Left cardiac atrium (tissue), 4 donors: ENCODE measurements around the gene BDH1. TPM values are rescaled to one million over a fixed set of nuclear protein-coding genes. Genes with fewer than 3 reads are reported as not detected.
"Not testable (repeated sequence)": the region's sequence is repeated elsewhere in the genome, so short reads cannot be mapped to it uniquely, and the experiment has no call there.

Experiments used
- ATAC-seq, 2 donors: fragments of 200-7000 bp; cut with Tn5 transposase; one replicate each; pipeline ENCODE4 v1.9.1; 2020; ENCODE audit warnings: mild to moderate bottlenecking in 2 of 2, moderate library complexity in 2 of 2
- DNase-seq: peaks from one replicate; pipeline ENCODE4 v3.0.0-alpha.2; 2020
- intact Hi-C, 2 donors: fragments of 100-400 bp; cut with DNase I; formaldehyde crosslinking; loops; one replicate each; pipeline versions ENCODE4 v1.14.1 to v1.15.1; 2022 to 2023
- total RNA-seq, 2 donors: library from RNA; stranded (reverse); fragmentation: NEBNext Ultra II Directional; extraction: Animal tissue kit (Norgen Biotek cat#: 25700); gene quantifications; one replicate each; pipeline ENCODE4 v1.2.1, GENCODE V29; 2021
- donor health status: DM: no; HTN: yes; CAD: no.
- donor health status: DM: no; HTN: yes; CAD: no; lungs with severe emphysema.
- donor health status: DM: yes; HTN: yes; CAD: no.
- donor health status: Dilated cardiomyopathy.

The BDH1 gene
- total RNA-seq, 2 donors from 2014 or later = 29.9 to 31.4 TPM

DNA sequence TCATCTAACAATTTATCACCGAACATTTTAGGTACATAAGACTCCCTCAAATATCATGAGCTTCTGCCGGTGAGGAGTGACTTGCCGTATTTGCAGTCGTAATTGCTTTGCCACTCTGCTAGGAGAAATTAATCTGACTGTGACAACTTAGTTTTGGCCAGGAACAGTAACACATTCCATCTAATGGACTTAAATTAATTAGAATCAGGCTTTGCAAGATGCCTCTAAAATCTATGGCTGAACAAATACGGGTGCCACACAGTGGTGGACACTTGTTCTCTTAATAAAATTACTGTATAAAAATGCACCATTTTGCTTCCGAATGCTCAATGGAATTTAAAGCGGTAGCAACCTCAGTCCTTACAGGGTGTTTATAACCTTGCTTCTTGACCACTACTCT lies 27.6 kb upstream of the BDH1 start:
- no peak for ATAC-seq
- DNase-seq = no peak

GRCh38 chr3:197580253-197580691 lies 24.5 kb upstream of the BDH1 start:
- no peak for DNase-seq
- ATAC-seq = no peak
- intact Hi-C loops = no loop called here

More for the DNA sequence above, 27.6 kb upstream of the BDH1 start:
- intact Hi-C loops = no loop called here

DNA sequence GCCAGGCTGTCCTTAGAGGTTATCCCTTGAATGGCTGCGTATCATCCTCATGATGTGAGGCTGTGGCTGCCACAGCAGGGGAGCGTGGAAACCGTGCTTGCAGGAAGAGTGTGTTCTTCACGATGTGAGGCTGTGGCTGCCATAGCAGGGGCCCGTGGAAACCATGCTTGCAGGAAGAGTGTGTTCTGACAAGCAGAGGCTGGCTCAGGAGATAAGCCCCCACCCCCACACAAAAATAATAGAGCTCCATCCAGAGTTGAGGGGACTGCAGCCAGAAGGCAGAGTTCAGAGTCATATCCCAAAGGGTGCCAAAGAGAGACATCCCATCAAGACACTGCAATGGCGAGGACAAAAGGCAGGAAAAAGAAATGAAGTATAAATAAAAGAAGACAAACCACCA lies 22.6 kb upstream of the BDH1 start:
- no peak for ATAC-seq
- DNase-seq = no peak
- intact Hi-C loops = no loop called here

DNA sequence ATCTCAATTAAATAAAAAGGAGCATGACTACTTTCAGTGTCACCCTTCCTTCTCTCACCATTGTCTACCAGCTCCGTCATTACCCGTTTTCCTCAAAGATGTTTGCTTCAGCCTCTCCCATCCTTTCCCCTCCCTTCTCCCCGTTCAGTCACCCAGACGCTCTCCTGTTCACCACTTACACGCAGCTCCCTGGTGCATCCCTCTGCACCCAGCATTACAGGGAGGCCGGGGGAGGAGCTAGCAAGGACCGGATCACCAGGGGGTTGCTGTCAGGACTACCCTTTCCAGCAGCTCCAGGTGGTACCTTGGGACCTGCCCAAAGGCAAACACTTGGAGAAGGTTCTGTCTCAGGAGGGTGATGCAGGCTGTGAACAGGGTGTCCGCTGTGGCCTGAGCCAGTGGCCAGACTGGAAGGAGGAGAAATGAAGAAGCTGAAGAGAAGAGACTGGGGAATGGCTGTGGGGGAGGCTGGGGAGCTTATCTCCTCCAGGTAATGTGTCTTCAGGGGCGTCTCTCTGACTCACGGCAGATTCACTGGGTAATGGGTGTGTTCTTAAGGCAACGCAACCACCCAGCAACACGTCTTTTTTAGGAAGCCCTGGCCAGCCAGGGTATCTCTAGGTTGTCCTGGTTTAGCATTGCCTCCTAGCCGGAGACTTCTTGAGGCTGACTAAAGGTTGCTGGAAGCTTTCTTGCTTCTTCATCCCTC lies 21.8 kb upstream of the BDH1 start:
- no peak for ATAC-seq
- intact Hi-C loops = no loop called here
- DNase-seq = no peak

DNA sequence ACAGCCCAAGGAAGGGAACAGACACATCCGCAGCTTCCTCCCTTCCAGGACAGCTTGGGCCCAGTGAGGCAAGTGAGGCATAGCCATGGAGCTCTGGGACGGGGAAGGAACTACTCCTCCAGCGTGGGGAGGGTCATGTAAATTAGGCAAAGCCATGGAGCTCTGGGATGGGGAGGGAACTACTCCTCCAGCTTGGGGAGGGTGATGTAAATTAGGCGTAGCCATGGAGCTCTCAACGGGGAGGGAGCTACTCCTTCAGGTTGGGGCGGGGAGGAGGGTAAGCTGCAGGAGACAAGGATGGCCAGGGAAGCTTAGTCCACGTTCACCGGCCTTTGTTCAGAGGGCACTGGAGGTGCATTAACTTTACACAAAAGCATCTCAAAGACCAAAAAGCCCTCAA lies 21.1 kb upstream of the BDH1 start:
- ATAC-seq = no peak

GRCh38 chr3:197575362-197575761 lies 19.6 kb upstream of the BDH1 start:
- DNase-seq = no peak
- ATAC-seq = no peak
- intact Hi-C loops = no loop called here

More for the DNA sequence above, 21.1 kb upstream of the BDH1 start:
- DNase-seq = no peak
- intact Hi-C loops = no loop called here

DNA sequence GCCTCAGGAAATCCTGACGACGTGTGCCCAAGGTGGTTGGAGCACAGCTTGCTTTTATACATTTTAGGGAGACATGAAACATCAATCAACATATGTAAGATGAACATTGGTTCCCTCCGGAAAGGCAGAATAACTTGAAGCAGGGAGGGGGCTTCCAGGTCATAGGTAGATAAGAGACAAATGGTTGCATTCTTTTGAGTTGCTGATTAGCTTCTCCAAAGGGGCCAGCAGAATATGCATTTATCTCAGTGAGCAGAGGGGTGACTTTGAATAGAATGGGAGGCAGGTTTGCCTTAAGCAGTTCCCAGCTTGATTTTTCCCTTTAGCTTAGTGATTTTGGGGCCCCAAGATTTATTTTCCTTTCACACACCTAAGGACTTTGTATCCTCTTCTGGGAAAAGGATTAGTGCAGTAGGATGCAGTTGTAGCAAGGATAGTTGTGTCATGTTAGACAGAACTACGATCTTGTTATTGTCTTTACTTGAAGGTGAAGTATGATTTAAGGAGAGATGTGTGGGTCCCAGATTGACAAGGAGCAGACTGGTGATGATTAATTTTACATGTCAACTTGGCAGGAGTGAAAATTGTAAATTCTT lies 18.7 kb upstream of the BDH1 start:
- DNase-seq, ATAC-seq, intact Hi-C loops: not testable (repeated sequence)

DNA sequence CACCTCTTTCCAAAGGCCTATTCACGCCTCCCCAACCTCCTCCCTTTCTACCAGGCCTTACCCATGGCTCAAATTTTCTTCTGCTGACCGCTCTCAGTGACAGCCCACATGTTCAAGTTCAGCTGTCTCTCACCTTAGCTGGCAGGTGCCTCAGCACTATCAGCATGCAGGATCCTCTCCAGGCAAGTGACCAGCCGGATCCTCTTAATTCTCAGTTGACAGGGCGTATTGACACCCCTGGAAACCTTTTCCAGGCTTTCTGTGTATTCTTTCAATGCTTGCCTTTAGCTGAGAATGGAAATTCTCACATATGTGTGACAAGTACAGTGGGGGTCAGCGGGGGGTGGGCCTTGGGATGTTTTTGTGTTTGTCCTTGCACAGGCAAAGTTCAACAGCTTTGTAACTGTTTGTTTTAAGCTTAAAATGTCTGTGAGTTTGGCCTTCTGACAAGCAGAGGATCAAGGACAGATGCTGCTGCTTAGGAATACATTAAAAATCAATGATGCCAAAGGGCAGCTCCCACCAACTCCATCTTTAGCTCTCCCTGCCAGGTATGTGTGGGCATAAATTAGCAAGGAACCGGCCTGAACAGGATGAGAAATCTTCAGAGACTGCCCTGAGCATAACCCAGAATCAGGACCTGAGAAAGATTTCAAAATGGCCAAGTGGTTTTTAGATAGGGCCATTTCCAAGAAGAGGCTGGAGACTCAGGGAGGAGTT lies 17.4 kb upstream of the BDH1 start:
- DNase-seq = no peak
- no peak for ATAC-seq
- intact Hi-C loops = no loop called here

- ATAC-seq, intact Hi-C loops: not testable (repeated sequence)
Measured at GRCh38 chr3:197571880-197572172, 16.1 kb upstream of the BDH1 start.

DNA sequence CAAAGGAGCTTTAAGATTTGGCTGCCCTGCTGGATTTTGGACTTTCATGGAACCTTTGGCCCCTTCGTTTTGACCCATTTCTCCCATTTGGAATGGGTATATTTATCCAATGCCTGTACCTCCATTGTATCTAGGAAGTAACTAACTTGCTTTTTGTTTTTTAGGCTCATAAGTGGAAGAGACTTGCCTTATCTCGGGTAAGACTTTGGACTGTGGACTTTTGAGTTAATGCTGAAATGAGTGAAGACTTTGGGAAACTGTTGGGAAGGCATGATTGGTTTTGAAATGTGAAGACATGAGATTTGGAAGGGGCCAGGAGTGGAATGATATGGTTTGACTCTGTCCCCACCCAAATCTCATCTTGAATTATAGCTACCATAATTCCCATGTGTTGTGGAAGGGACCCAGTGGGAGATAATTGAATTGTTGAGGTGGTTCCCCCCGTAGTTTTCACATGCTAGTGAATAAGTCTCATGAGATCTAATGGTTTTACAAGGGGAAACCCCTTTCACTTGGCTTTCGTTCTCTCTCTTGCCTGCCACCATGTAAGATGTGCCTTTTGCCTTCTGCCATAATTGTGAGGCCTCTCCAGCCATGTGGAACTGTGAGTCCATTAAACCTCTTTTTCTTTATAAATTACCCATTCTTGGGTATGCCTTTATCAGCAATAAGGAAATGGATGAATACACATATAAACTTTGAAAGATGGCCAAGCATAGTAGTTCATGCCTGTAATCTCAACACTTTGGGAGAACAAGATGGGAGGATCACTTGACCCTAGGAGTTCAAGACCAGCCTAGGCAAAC lies 15.5 kb upstream of the BDH1 start:
- DNase-seq, ATAC-seq, intact Hi-C loops: not testable (repeated sequence)

More at GRCh38 chr3:197571880-197572172, 16.1 kb upstream of the BDH1 start:
- DNase-seq = not testable (repeated sequence)

GRCh38 chr3:197569433-197569832 lies 13.7 kb upstream of the BDH1 start:
- ATAC-seq, intact Hi-C loops, DNase-seq: not testable (repeated sequence)

DNA sequence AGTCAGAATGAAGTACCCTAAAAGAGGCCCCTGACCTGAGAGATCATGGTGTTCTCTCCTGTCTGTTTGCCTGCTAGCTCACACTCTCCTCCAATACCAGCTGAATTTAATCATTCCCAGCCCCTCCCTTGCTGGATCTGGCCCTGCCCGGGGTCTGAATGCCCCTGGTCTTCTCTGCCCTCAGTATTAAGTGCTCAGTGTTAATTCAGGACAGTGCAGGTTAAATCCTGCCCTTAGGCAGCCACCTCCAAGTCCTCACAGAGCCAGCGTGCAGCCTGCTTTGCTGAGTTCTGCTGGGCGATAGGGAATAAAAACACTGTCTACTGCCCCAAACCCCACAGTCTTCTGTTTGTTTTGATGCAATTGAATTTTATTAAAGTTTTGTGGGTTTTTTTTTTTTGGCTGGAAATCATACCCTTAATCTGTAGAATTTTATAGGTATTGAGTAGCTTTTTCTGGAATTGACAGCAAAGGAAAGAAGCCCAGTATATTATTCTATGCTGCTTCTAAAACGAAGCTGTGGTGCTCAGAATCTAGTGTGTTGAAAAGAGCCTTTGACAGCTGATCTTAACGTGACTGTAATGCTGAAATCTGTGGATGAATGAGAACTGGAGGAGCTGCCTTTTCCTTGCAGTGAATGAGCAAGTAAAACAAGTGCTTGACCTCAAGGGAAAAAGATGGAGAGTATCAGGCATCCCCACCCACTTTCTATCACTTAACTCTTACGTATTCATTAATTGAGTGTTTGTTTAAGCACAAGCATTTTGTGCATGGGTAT lies 12.3 kb upstream of the BDH1 start:
- DNase-seq (no peak), ATAC-seq (no peak)
- intact Hi-C loops = no loop called here

- intact Hi-C loops, DNase-seq, ATAC-seq: not testable (repeated sequence)
Measured at GRCh38 chr3:197566155-197566554, 10.4 kb upstream of the BDH1 start.

DNA sequence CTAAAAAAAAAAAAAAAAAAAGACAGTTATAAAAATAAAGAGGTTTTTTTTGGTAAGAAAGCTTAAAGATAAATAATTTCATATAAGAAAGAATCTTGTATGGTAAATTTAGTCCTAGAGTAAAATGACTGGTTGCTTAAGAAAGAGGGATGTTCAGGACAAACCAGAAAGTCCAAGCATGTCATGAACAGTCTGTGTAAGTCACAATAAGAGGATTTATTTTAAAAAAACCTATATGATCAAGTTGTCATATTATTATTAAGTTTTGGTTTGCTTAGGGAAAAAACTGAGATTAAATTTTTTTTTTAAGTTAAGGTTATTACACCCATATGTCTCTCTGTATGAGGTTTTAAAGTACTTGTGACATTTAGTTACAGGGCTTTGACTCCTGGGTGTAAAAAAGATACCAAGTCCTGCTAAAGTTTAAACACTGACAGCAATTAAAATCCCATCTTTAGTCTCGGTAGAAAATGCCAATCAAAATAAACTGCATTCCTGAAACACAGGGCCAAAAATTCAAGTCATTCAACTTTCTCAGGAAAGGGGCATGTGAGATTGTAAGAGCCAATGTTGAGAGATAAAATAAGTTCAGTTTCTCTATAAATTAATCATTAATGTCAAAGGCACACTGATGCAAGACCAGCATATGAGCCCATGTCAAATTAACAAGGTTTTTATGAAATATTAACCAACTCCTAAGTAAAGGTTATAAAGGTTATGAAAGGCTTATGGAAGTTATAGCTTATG lies 8.5 kb upstream of the BDH1 start:
- ATAC-seq (no peak), DNase-seq (no peak)
- intact Hi-C loops = no loop called here

- DNase-seq (no peak), ATAC-seq (no peak)
- intact Hi-C loops = no loop called here
Measured at GRCh38 chr3:197562398-197563251, 6.9 kb upstream of the BDH1 start.

DNA sequence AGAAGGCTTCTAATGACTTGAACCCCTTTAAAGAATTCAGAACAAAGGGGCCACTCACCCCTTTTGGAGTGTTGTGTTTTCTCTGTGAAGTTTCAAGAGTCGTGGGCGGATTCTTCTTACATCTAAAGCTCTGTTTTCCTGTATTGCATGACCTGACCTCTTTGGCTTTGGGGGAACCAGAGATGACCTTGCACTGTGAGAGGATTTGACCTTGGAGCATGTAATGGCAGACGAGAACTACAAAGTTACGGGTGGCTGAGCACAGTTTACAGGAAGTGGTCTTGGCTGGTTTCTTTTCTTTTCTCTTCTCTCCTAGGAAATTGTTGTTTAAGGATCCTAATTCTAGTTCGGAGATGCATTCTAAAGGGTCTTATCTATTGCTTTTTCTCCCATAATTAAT lies 6.2 kb upstream of the BDH1 start:
- DNase-seq = no peak
- no peak for ATAC-seq
- intact Hi-C loops = no loop called here

- ATAC-seq = no peak
- intact Hi-C loops = no loop called here
- no peak for DNase-seq
Measured at GRCh38 chr3:197559651-197560050, 3.9 kb upstream of the BDH1 start.
